Left ventricle myocardium inferior (tissue), 1 donor: ENCODE measurements around the gene NPY1R. TPM values are rescaled to one million over a fixed set of nuclear protein-coding genes. Genes with fewer than 3 reads are reported as not detected.
A peak's percentile ranks its signal among the peaks of the same experiment; 100 is the strongest.

ENCODE experiments used
- DNase-seq: peaks from one replicate; pipeline ENCODE4 v3.0.0-alpha.2; 2020
- H3K27ac ChIP-seq: fragments of 200-600 bp; replicated peaks from 2 replicates; pipeline ENCODE4 v1.8.0; 2021
- H3K27me3 ChIP-seq: fragments of 200-600 bp; 2 replicates; pipeline ENCODE4 v1.8.0; 2021; ENCODE audit warnings: low read depth
- H3K36me3 ChIP-seq: fragments of 200-600 bp; 2 replicates; pipeline ENCODE4 v1.8.0; 2021
- H3K4me1 ChIP-seq: fragments of 200-600 bp; 2 replicates; pipeline ENCODE4 v1.8.0; 2021
- H3K4me3 ChIP-seq: fragments of 200-600 bp; 2 replicates; pipeline ENCODE4 v1.8.0; 2021; ENCODE audit warnings: mild to moderate bottlenecking, moderate library complexity
- H3K9me3 ChIP-seq: fragments of 200-600 bp; replicated peaks from 2 replicates; pipeline ENCODE4 v1.8.0; 2021
- CTCF ChIP-seq: fragments of 200-600 bp; IDR thresholded peaks from 2 replicates; pipeline ENCODE4 v1.8.0; 2021; ENCODE audit warnings: antibody characterized with exemption, mild to moderate bottlenecking, borderline replicate concordance
- intact Hi-C: fragments of 100-400 bp; cut with micrococcal nuclease; formaldehyde crosslinking; loops from one replicate; pipeline ENCODE4 v1.11.0; 2022
- total RNA-seq: library from RNA; stranded (reverse); fragmentation: NEBNext Ultra II Directional; extraction: Animal tissue kit (Norgen Biotek cat#: 25700); gene quantifications from one replicate; pipeline ENCODE4 v1.2.1, GENCODE V29; 2021
- donor health status: DM: no; HTN: yes; CAD: no; lungs with severe emphysema.

The NPY1R gene
- total RNA-seq, 1 donor from 2014 or later = 1.6 TPM

DNA sequence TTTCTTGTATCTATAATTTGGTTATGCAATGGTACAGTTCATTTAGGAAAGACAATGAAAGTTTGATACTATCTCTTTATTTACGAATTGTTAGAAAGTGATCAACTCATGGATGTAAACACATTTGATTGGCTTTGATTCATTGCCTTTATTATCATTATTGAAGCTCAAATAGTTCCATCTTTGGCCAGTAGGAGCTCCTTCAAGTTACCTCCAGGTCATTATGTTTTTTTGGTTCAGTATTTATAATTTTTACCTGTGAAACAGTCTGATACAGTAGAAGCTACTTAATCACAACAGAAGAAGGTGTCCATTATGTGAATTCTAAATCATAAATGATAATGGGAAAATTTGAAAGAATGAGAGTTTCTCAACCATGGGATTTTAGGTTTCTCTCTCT is 23.7 kb upstream of the NPY1R start:
- intact Hi-C loops = no loop called here
- no peaks in the 10 kb centered on the region for H3K4me1 ChIP-seq
- TF ChIP-seq CTCF = no peak
- H3K4me3 ChIP-seq = no peak overlapping the region
- H3K27ac ChIP-seq = no peak overlapping the region
- DNase-seq = no peak
- no peaks in the 10 kb centered on the region for H3K27me3 ChIP-seq
- H3K9me3 ChIP-seq = no peaks in the 10 kb centered on the region
- no peaks in the 10 kb centered on the region for H3K36me3 ChIP-seq

DNA sequence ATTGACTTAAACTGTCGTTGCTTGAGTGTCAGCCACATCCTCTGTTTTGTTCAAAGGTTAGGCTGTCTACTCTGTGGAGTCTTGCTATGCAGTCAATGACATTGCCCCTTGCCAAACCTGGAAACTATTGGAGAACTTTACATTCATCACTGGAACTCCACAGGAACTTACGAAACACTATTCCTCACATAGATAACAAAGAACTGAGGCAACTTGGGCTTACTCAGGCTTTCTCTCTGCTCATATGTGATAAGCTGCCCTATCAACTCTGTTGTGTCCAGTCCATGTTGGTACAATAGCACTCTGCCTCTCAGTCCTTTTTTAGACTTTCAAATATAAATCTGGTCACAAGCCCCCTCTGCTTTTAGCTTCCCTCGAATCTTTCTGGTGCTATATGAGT is 20.7 kb upstream of the NPY1R start:
- DNase-seq = no peak
- no peaks in the 10 kb centered on the region for H3K9me3 ChIP-seq
- H3K27ac ChIP-seq = no peak overlapping the region
- H3K36me3 ChIP-seq = no peaks in the 10 kb centered on the region
- peaks cover 18% of the 10 kb centered on the region for H3K27me3 ChIP-seq
- H3K4me1 ChIP-seq = no peaks in the 10 kb centered on the region
- intact Hi-C loops = no loop called here
- H3K4me3 ChIP-seq = no peak overlapping the region
- TF ChIP-seq CTCF = no peak

DNA sequence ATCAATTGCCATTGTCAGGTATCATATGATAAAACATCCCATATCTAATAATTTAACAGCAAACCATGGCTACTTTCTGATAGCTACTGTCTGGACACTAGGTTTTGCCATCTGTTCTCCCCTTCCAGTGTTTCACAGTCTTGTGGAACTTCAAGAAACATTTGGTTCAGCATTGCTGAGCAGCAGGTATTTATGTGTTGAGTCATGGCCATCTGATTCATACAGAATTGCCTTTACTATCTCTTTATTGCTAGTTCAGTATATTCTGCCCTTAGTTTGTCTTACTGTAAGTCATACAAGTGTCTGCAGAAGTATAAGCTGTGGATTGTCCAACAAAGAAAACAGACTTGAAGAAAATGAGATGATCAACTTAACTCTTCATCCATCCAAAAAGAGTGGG is 18.3 kb upstream of the NPY1R start:
- Histone ChIP-seq H3K4me1 (no peaks in the 10 kb centered on the region), H3K27ac (no peak overlapping the region), H3K4me3 (no peak overlapping the region), H3K27me3 (peaks cover 39% of the 10 kb centered on the region), H3K9me3 (no peaks in the 10 kb centered on the region), H3K36me3 (no peaks in the 10 kb centered on the region)
- intact Hi-C loops = no loop called here
- DNase-seq = no peak
- no peak for TF ChIP-seq CTCF

GRCh38 chr4:163344147-163345125 is 12.0 kb upstream of the NPY1R start:
- Histone ChIP-seq H3K27me3 (peaks cover 91% of the 10 kb centered on the region), H3K36me3 (no peaks in the 10 kb centered on the region), H3K4me3 (peak overlapping the region; percentile 65), H3K27ac (peak overlapping the region; percentile 60), H3K4me1 (peaks cover 16% of the 10 kb centered on the region), H3K9me3 (no peaks in the 10 kb centered on the region)
- intact Hi-C loops = no loop called here
- DNase-seq = no peak
- TF ChIP-seq CTCF = no peak

- DNase-seq = no peak
- TF ChIP-seq CTCF = no peak
- intact Hi-C loops = no loop called here
- peaks cover 16% of the 10 kb centered on the region for H3K4me1 ChIP-seq
- H3K4me3 ChIP-seq = peak within 1 kb of the TSS; percentile 65
- peaks cover 91% of the 10 kb centered on the region for H3K27me3 ChIP-seq
- H3K27ac ChIP-seq = peak within 1 kb of the TSS; percentile 60
- no peaks in the 10 kb centered on the region for H3K36me3 ChIP-seq
- H3K9me3 ChIP-seq = no peaks in the 10 kb centered on the region
Observed at GRCh38 chr4:163343604-163344146, 11.3 kb upstream of the NPY1R start, which contains the start of gene NPY5R. Gene NPY5R (plus strand): TSS chr4:163343892. CDS start chr4:163350274, 6,382 bp downstream.
